HepG2 (cell line): Measurements from ENCODE around the gene MPC1. TPM values are rescaled to one million over a fixed set of nuclear protein-coding genes. Genes with fewer than 3 reads are reported as not detected.

Experiments
- CBX2 ChIP-seq, 2 experiments: fragments of 200-600 bp in 1 of 2; sonication (generic); formaldehyde crosslinking in 1 of 2; IDR thresholded peaks; 2 replicates each; pipeline versions ENCODE4 v1.7.0 to v1.8.1; 2018 to 2022; ENCODE audit warnings: low read depth in 2 of 2, low read length in 1 of 2, mild to moderate bottlenecking in 1 of 2, missing genetic modification reagents in 1 of 2
- CC2D1A ChIP-seq: sonication (generic); formaldehyde crosslinking; IDR thresholded peaks from 2 replicates; pipeline ENCODE4 v1.8.1; 2023; ENCODE audit warnings: mild to moderate bottlenecking, missing genetic modification reagents
- CENPBD1 ChIP-seq: sonication (generic); formaldehyde crosslinking; IDR thresholded peaks from 2 replicates; pipeline ENCODE4 v1.8.0; 2022; ENCODE audit warnings: missing genetic modification reagents, low read depth, mild to moderate bottlenecking, borderline replicate concordance
- HMG20B ChIP-seq: conservative IDR thresholded peaks from 2 replicates; pipeline ENCODE4 v1.6.1; 2016; ENCODE audit warnings: missing genetic modification reagents, missing compliant biosample characterization
- MED13 ChIP-seq: sonication (generic); formaldehyde crosslinking; IDR thresholded peaks from 2 replicates; pipeline ENCODE4 v1.5.0; 2020; ENCODE audit warnings: missing genetic modification reagents
- MIER2 ChIP-seq: IDR thresholded peaks from 2 replicates; pipeline ENCODE4 v1.6.1; 2016; ENCODE audit warnings: missing biosample characterization, missing genetic modification reagents
- NCOA2 ChIP-seq: sonication (generic); formaldehyde crosslinking; IDR thresholded peaks from 2 replicates; pipeline ENCODE4 v1.8.0; 2022; ENCODE audit warnings: inconsistent platforms
- NFIB ChIP-seq: sonication (generic); formaldehyde crosslinking; IDR thresholded peaks from 2 replicates; pipeline ENCODE4 v1.9.0; 2021; ENCODE audit warnings: missing genetic modification reagents, mild to moderate bottlenecking, borderline replicate concordance
- NR2C2 ChIP-seq: sonication (generic); formaldehyde crosslinking; IDR thresholded peaks from 2 replicates; pipeline ENCODE4 v1.4.0; 2020; ENCODE audit warnings: missing genetic modification reagents, mild to moderate bottlenecking, moderate library complexity, borderline replicate concordance
- PAX8 ChIP-seq: sonication (generic); formaldehyde crosslinking; IDR thresholded peaks from 2 replicates; pipeline ENCODE4 v1.8.0; 2022; ENCODE audit warnings: mild to moderate bottlenecking, missing genetic modification reagents, borderline replicate concordance
- PCBP1 ChIP-seq: fragments of 200-400 bp; formaldehyde crosslinking; IDR thresholded peaks from 2 replicates; pipeline ENCODE4 v1.6.1; 2017; ENCODE audit warnings: mild to moderate bottlenecking, low read depth, low read length, borderline replicate concordance
- POLR2AphosphoS2 ChIP-seq: IDR thresholded peaks from 2 replicates; pipeline ENCODE4 v1.6.1; 2011; ENCODE audit warnings: low read depth, low read length, improper control_type of control experiment
- ZFP1 ChIP-seq: IDR thresholded peaks from 2 replicates; pipeline ENCODE4 v1.6.1; 2016
- ZNF7 ChIP-seq: IDR thresholded peaks from 2 replicates; pipeline ENCODE4 v1.6.1; 2016; ENCODE audit warnings: missing biosample characterization, missing genetic modification reagents
- ZNF788 ChIP-seq: sonication (generic); formaldehyde crosslinking; IDR thresholded peaks from 2 replicates; pipeline ENCODE4 v1.5.0; 2020; ENCODE audit warnings: mild to moderate bottlenecking, missing genetic modification reagents, borderline replicate concordance
- polyA plus RNA-seq, 8 experiments: library from polyadenylated mRNA; depleted of rRNA in 3 of 8; stranded (reverse) in 7 of 8; unstranded in 1 of 8; fragments of >200 nt; fragmentation: Illumina TruSeq in 4 of 8; extraction: Trizol in 4 of 8; gene quantifications; 2 replicates each; pipeline versions ENCODE4 v1.2.1 to v1.2.3, GENCODE V29; 2011 to 2016; ENCODE audit warnings: low read depth in 4 of 8, missing spikeins in 1 of 8, mixed read lengths in 1 of 8; ENCODE audit not compliant: insufficient read depth in 1 of 8
- total RNA-seq, 5 experiments: library from RNA; depleted of rRNA; stranded (reverse); fragments of >200 nt; fragmentation: Illumina TruSeq; extraction: Trizol; gene quantifications; 2 replicates each; pipeline ENCODE4 v1.2.3, GENCODE V29; 2016; ENCODE audit warnings: low read depth in 1 of 5
- TF ChIP-seq, protein P1 (sequence below): sonication (generic); formaldehyde crosslinking; IDR thresholded peaks from 2 replicates; pipeline ENCODE4 v1.4.0; 2020; ENCODE audit warnings: missing genetic modification reagents
- TF ChIP-seq, protein P2 (sequence below): sonication (generic); formaldehyde crosslinking; IDR thresholded peaks from 2 replicates; pipeline ENCODE4 v1.4.0; 2020; ENCODE audit warnings: missing genetic modification reagents
- TF ChIP-seq, protein P3 (sequence below): sonication (generic); formaldehyde crosslinking; IDR thresholded peaks from 2 replicates; pipeline ENCODE4 v1.5.0; 2020; ENCODE audit warnings: missing genetic modification reagents
- TF ChIP-seq, protein P4 (sequence below), 2 experiments: sonication (generic) in 1 of 2; formaldehyde crosslinking in 1 of 2; IDR thresholded peaks; 2 replicates each; pipeline versions ENCODE4 v1.6.1 to v1.9.0; 2014 to 2022; ENCODE audit warnings: antibody characterized with exemption in 1 of 2, borderline replicate concordance in 1 of 2, inconsistent platforms in 1 of 2, low read depth in 1 of 2, missing genetic modification reagents in 1 of 2

Gene MPC1
- total and polyA plus RNA-seq, 2 of the 13 experiments (the other 11 are each of a cell fraction or from before 2014, with no cell fraction given), result 189 to 214 TPM

GRCh38 chr6:166381733-166382499 is 824 bp downstream of the MPC1 start (continued):
- TF ChIP-seq, protein P1, sequence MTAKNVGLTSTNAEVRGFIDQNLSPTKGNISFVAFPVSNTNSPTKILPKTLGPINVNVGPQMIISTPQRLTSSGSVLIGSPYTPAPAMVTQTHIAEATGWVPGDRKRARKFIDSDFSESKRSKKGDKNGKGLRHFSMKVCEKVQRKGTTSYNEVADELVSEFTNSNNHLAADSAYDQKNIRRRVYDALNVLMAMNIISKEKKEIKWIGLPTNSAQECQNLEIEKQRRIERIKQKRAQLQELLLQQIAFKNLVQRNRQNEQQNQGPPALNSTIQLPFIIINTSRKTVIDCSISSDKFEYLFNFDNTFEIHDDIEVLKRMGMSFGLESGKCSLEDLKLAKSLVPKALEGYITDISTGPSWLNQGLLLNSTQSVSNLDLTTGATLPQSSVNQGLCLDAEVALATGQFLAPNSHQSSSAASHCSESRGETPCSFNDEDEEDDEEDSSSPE (CRISPR knock-in tag), result peak; percentile 73
- TF ChIP-seq MED13 (CRISPR knock-in tag) (no peak), PAX8 (CRISPR knock-in tag) (peak; percentile 97; the same call in 1 of the 2 replicates), POLR2AphosphoS2 (no peak), CENPBD1 (CRISPR knock-in tag) (no peak), ZNF788 (CRISPR knock-in tag) (no peak; the same call in 1 of the 2 replicates), CBX2 (IDR thresholded peaks at IDR 0.05; ENCODE audit: low read depth, low read length) (no peak), CBX2 (CRISPR knock-in tag; IDR thresholded peaks at IDR 0.05; ENCODE audit: low read depth) (0 out of 2 replicates have a peak, but pooled peaks have one; percentile 85), MIER2 (CRISPR knock-in tag) (peak; percentile 69), NCOA2 (no peak), PCBP1 (no peak), NR2C2 (peak; percentile 56), ZNF7 (CRISPR knock-in tag) (no peak), ZFP1 (CRISPR knock-in tag) (0 out of 2 replicates have a peak, but pooled peaks have one; percentile 46), CC2D1A (CRISPR knock-in tag) (no peak; the same call in 1 of the 2 replicates), NFIB (no peak), HMG20B (peak; percentile 67; the same call in 1 of the 2 replicates)
- TF ChIP-seq, protein P2, sequence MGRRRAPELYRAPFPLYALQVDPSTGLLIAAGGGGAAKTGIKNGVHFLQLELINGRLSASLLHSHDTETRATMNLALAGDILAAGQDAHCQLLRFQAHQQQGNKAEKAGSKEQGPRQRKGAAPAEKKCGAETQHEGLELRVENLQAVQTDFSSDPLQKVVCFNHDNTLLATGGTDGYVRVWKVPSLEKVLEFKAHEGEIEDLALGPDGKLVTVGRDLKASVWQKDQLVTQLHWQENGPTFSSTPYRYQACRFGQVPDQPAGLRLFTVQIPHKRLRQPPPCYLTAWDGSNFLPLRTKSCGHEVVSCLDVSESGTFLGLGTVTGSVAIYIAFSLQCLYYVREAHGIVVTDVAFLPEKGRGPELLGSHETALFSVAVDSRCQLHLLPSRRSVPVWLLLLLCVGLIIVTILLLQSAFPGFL (CRISPR knock-in tag), result no peak
- TF ChIP-seq, protein P3, sequence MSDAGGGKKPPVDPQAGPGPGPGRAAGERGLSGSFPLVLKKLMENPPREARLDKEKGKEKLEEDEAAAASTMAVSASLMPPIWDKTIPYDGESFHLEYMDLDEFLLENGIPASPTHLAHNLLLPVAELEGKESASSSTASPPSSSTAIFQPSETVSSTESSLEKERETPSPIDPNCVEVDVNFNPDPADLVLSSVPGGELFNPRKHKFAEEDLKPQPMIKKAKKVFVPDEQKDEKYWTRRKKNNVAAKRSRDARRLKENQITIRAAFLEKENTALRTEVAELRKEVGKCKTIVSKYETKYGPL (CRISPR knock-in tag), result no peak
- TF ChIP-seq, protein P4, sequence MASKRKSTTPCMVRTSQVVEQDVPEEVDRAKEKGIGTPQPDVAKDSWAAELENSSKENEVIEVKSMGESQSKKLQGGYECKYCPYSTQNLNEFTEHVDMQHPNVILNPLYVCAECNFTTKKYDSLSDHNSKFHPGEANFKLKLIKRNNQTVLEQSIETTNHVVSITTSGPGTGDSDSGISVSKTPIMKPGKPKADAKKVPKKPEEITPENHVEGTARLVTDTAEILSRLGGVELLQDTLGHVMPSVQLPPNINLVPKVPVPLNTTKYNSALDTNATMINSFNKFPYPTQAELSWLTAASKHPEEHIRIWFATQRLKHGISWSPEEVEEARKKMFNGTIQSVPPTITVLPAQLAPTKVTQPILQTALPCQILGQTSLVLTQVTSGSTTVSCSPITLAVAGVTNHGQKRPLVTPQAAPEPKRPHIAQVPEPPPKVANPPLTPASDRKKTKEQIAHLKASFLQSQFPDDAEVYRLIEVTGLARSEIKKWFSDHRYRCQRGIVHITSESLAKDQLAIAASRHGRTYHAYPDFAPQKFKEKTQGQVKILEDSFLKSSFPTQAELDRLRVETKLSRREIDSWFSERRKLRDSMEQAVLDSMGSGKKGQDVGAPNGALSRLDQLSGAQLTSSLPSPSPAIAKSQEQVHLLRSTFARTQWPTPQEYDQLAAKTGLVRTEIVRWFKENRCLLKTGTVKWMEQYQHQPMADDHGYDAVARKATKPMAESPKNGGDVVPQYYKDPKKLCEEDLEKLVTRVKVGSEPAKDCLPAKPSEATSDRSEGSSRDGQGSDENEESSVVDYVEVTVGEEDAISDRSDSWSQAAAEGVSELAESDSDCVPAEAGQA (IDR thresholded peaks at IDR 0.05; ENCODE audit: low read depth), result 0 out of 2 replicates have a peak, but pooled peaks have one; percentile 24
- TF ChIP-seq, protein P4 (CRISPR knock-in tag; IDR thresholded peaks at IDR 0.05; ENCODE audit: borderline replicate concordance), result no peak
